IMR-90 (cell line): ENCODE results near the gene FBXL14. TPM values are rescaled to one million over a fixed set of nuclear protein-coding genes. Genes with fewer than 3 reads are reported as not detected.

Experiments used
- ATAC-seq: fragments of 200-7000 bp; cut with Tn5 transposase; 2 replicates; pipeline ENCODE4 v1.9.1; 2020; ENCODE audit warnings: low read depth, mild to moderate bottlenecking, moderate library complexity
- BruUV-seq: library from RNA; stranded (reverse); fragments of 400-500 nt; replicated peaks from 2 replicates; lab custom pipeline; 2021; lab: Mats Ljungman, UMichigan
- CTCF ChIA-PET: fragments of 300-600 bp; formaldehyde crosslinking; extraction: SDS; loops from one replicate; lab custom pipeline; 2021; ENCODE audit warnings: antibody characterized with exemption; lab: Yijun Ruan, JAX
- POLR2A ChIA-PET: fragments of 300-600 bp; sonication (Branson Sonifier 250); formaldehyde crosslinking; loops from one replicate; lab custom pipeline; 2022; ENCODE audit warnings: antibody characterized with exemption; ENCODE audit not compliant: unreplicated experiment; lab: Charles Lee
- DNase-seq: peaks from one replicate; pipeline ENCODE4 v3.0.0; 2013
- H2AFZ ChIP-seq: replicated peaks from 2 replicates; pipeline ENCODE3; 2013; ENCODE audit warnings: low read length, mild to moderate bottlenecking; ENCODE audit not compliant: poor library complexity
- H2AK5ac ChIP-seq: 2 replicates; pipeline ENCODE4 v1.6.1; 2013; ENCODE audit warnings: low read depth, low read length, inconsistent platforms
- H2AK9ac ChIP-seq: replicated peaks from 2 replicates; pipeline ENCODE3; 2013; ENCODE audit warnings: mild to moderate bottlenecking, low read depth, low read length, moderate library complexity; ENCODE audit not compliant: poor library complexity
- H2BK120ac ChIP-seq: 2 replicates; pipeline ENCODE4 v1.6.1; 2013; ENCODE audit warnings: low read depth, low read length, inconsistent platforms
- H2BK15ac ChIP-seq: 3 replicates; pipeline ENCODE4 v1.6.1; 2013; ENCODE audit warnings: low read depth, low read length, inconsistent platforms
- H2BK20ac ChIP-seq: 2 replicates; pipeline ENCODE4 v1.6.1; 2013; ENCODE audit warnings: low read depth, mild to moderate bottlenecking, inconsistent platforms, low read length, moderate library complexity
- H2BK5ac ChIP-seq: 2 replicates; pipeline ENCODE4 v1.6.1; 2013; ENCODE audit warnings: mild to moderate bottlenecking, low read depth, low read length, inconsistent platforms; ENCODE audit not compliant: poor library complexity, severe bottlenecking
- H3K14ac ChIP-seq: replicated peaks from 2 replicates; pipeline ENCODE4 v1.6.1; 2013; ENCODE audit warnings: low read depth, low read length, inconsistent platforms
- H3K18ac ChIP-seq: 2 replicates; pipeline ENCODE4 v1.6.1; 2013; ENCODE audit warnings: low read depth, low read length, control low read depth
- H3K23ac ChIP-seq: 2 replicates; pipeline ENCODE4 v1.6.1; 2013; ENCODE audit warnings: low read depth, low read length, inconsistent platforms
- H3K27ac ChIP-seq: 2 replicates; pipeline ENCODE4 v1.5.1; 2013; ENCODE audit warnings: mild to moderate bottlenecking, control low read depth, low read length; ENCODE audit not compliant: insufficient read depth
- H3K27me3 ChIP-seq: 2 replicates; pipeline ENCODE4 v1.6.1; 2013; ENCODE audit warnings: low read length; ENCODE audit not compliant: control insufficient read depth, insufficient read depth
- H3K36me3 ChIP-seq: 2 replicates; pipeline ENCODE4 v1.6.1; 2013; ENCODE audit warnings: low read length, mixed read lengths; ENCODE audit not compliant: control insufficient read depth, insufficient read depth
- H3K4ac ChIP-seq: 2 replicates; pipeline ENCODE4 v1.6.1; 2013; ENCODE audit warnings: low read depth, low read length, inconsistent platforms
- H3K4me1 ChIP-seq: 2 replicates; pipeline ENCODE4 v1.6.1; 2013; ENCODE audit warnings: low read length, mixed read lengths; ENCODE audit not compliant: control insufficient read depth, insufficient read depth
- H3K4me2 ChIP-seq: 2 replicates; pipeline ENCODE4 v1.6.1; 2013; ENCODE audit warnings: low read depth, mild to moderate bottlenecking, control low read depth, low read length, moderate library complexity
- H3K4me3 ChIP-seq: 2 replicates; pipeline ENCODE4 v1.5.1; 2013; ENCODE audit warnings: low read depth, mild to moderate bottlenecking, control low read depth, low read length, moderate library complexity; ENCODE audit not compliant: insufficient read depth
- H3K56ac ChIP-seq: 2 replicates; pipeline ENCODE4 v1.6.1; 2013; ENCODE audit warnings: low read length, inconsistent platforms; ENCODE audit not compliant: insufficient read depth; ENCODE audit errors: extremely low read depth
- H3K79me1 ChIP-seq, 2 experiments: 2 replicates each; pipeline ENCODE4 v1.6.1; 2013; ENCODE audit warnings: low read length in 2 of 2, inconsistent platforms in 1 of 2, low read depth in 1 of 2
- H3K9ac ChIP-seq: 2 replicates; pipeline ENCODE4 v1.6.1; 2013; ENCODE audit warnings: low read depth, low read length, control low read depth
- H3K9me1 ChIP-seq: 2 replicates; pipeline ENCODE4 v1.6.1; 2013; ENCODE audit warnings: low read length, inconsistent platforms; ENCODE audit not compliant: insufficient read depth
- H3K9me3 ChIP-seq: 2 replicates; pipeline ENCODE4 v1.6.1; 2013; ENCODE audit warnings: low read length; ENCODE audit not compliant: control insufficient read depth, insufficient read depth
- H4K20me1 ChIP-seq: 2 replicates; pipeline ENCODE4 v1.6.1; 2013; ENCODE audit warnings: low read length, inconsistent platforms; ENCODE audit not compliant: insufficient read depth
- H4K5ac ChIP-seq: 2 replicates; pipeline ENCODE4 v1.6.1; 2013; ENCODE audit warnings: mild to moderate bottlenecking, low read depth, low read length, control low read depth
- H4K8ac ChIP-seq, 2 experiments: 2 replicates each; pipeline ENCODE4 v1.6.1; 2013; ENCODE audit warnings: low read depth in 2 of 2, low read length in 2 of 2, control low read depth in 1 of 2, inconsistent platforms in 1 of 2
- H4K91ac ChIP-seq: 2 replicates; pipeline ENCODE4 v1.6.1; 2013; ENCODE audit warnings: low read depth, low read length, inconsistent platforms; ENCODE audit not compliant: insufficient read depth
- BHLHE40 ChIP-seq: fragments of 150-350 bp; IDR thresholded peaks from 2 replicates; pipeline ENCODE4 v1.6.1; 2016; ENCODE audit warnings: mild to moderate bottlenecking, low read depth, low read length
- CEBPB ChIP-seq: IDR thresholded peaks from 2 replicates; pipeline ENCODE4 v1.6.1; 2012; ENCODE audit warnings: low read depth, low read length, improper control_type of control experiment
- CHD1 ChIP-seq: IDR thresholded peaks from 2 replicates; pipeline ENCODE4 v1.6.1; 2012; ENCODE audit warnings: low read depth, low read length, improper control_type of control experiment
- FOS ChIP-seq: fragments of 150-350 bp; IDR thresholded peaks from 2 replicates; pipeline ENCODE4 v1.6.1; 2016; ENCODE audit warnings: low read depth, low read length
- MAFK ChIP-seq: IDR thresholded peaks from 2 replicates; pipeline ENCODE4 v1.6.1; 2012; ENCODE audit warnings: low read depth, low read length, improper control_type of control experiment
- MAZ ChIP-seq: IDR thresholded peaks from 2 replicates; pipeline ENCODE4 v1.6.1; 2012; ENCODE audit warnings: low read depth, mild to moderate bottlenecking, low read length, improper control_type of control experiment, moderate library complexity, borderline replicate concordance
- MXI1 ChIP-seq: IDR thresholded peaks from 2 replicates; pipeline ENCODE4 v1.6.1; 2012; ENCODE audit warnings: low read depth, mild to moderate bottlenecking, low read length, moderate library complexity, borderline replicate concordance
- NFE2L2 ChIP-seq: fragments of 150-350 bp; IDR thresholded peaks from 2 replicates; pipeline ENCODE4 v1.6.1; 2016; ENCODE audit warnings: low read depth, mild to moderate bottlenecking, low read length
- POLR2A ChIP-seq: IDR thresholded peaks from 2 replicates; pipeline ENCODE4 v1.6.1; 2012; ENCODE audit warnings: mild to moderate bottlenecking, low read depth, low read length
- RAD21 ChIP-seq: IDR thresholded peaks from 2 replicates; pipeline ENCODE4 v1.6.1; 2012; ENCODE audit warnings: low read length, improper control_type of control experiment
- RCOR1 ChIP-seq: IDR thresholded peaks from 2 replicates; pipeline ENCODE4 v1.6.1; 2012; ENCODE audit warnings: mild to moderate bottlenecking, low read length, improper control_type of control experiment; ENCODE audit not compliant: insufficient replicate concordance
- RFX5 ChIP-seq: IDR thresholded peaks from 2 replicates; pipeline ENCODE4 v1.8.0; 2012; ENCODE audit warnings: low read depth, mild to moderate bottlenecking, low read length, moderate library complexity
- SMC3 ChIP-seq: fragments of 150-350 bp; IDR thresholded peaks from 2 replicates; pipeline ENCODE4 v1.6.1; 2016; ENCODE audit warnings: low read depth, mild to moderate bottlenecking, antibody characterized with exemption, low read length, moderate library complexity
- WGBS, 2 experiments: methylation state at CpG; one replicate each; pipeline versions ENCODE4 v1.1.5 to v1.1.7; 2013; ENCODE audit warnings: missing lambda C conversion rate in 2 of 2; ENCODE audit not compliant: insufficient read length in 1 of 2; ENCODE audit errors: extremely low coverage in 2 of 2; 5-methylcytosine and 5-hydroxymethylcytosine counted together
- dilution Hi-C: fragments of 300-500 bp; cut with HindIII; formaldehyde crosslinking; loops from one replicate; pipeline ENCODE4 v1.14.3; 2018; ENCODE audit warnings: low sequenced_read_pairs; ENCODE audit not compliant: unreplicated experiment
- in situ Hi-C: fragments of 300-500 bp; cut with MboI; formaldehyde crosslinking; loops from 3 replicates; pipeline ENCODE4 v1.14.3; 2019; ENCODE audit warnings: low sequenced_read_pairs, inconsistent platforms, mixed read lengths
- intact Hi-C: fragments of 100-400 bp; cut with micrococcal nuclease; formaldehyde crosslinking; loops from 2 replicates; pipeline ENCODE4 v1.10.0; 2022
- polyA plus RNA-seq, 3 experiments: library from polyadenylated mRNA; depleted of rRNA; stranded (reverse); fragments of >200 nt; gene quantifications; 2 replicates each; pipeline ENCODE4 v1.2.3, GENCODE V29; 2012; ENCODE audit warnings: low replicate concordance in 1 of 3
- total RNA-seq: library from RNA; depleted of rRNA; stranded (reverse); fragments of >200 nt; gene quantifications from 2 replicates; pipeline ENCODE4 v1.2.3, GENCODE V29; 2012
- TF ChIP-seq, protein P1 (sequence below): fragments of 150-350 bp; IDR thresholded peaks from 2 replicates; pipeline ENCODE4 v1.6.1; 2016; ENCODE audit warnings: low read depth, mild to moderate bottlenecking, low read length, moderate library complexity, borderline replicate concordance
- TF ChIP-seq, protein P2 (sequence below): fragments of 150-350 bp; IDR thresholded peaks from 2 replicates; pipeline ENCODE4 v1.6.1; 2017; ENCODE audit warnings: mild to moderate bottlenecking, antibody characterized with exemption, low read length, low read depth

Gene FBXL14
- total and polyA plus RNA-seq, 2 of the 4 experiments (the other 2 are of a cell fraction), result 4.7 to 7.3 TPM

DNA sequence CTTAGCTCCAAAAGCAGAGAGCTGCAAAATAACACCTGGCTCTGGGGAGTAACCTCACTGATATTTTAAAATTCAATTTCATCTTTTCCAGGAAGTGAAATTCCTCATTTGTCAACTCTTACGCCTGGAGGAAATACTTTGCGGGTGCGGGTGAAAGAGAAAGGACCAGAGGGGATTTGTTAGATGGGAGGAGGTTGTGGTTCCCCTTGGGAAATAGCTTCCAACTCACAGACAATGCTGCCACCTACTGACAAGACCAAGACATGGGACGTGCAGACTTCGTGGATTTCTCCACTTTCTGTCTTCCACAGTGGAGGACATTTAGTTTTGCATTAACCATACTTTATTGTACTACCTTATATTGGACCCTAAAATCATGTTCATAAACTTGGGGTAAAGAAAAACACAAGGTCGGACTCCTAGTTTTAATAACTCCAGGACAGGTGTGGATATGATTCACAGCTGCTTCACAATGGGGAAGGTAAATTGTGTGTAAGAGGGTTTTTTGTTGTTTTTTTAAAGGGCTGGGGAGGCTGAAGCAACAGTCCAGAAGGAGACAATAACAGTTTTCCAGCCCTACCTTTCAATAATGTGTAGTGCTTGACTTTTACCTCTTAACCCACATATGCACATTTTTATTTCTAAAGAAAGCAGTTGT, 10.8 kb downstream of the FBXL14 start:
- H4K20me1 ChIP-seq, result peaks cover 17% of the 10 kb centered on the region; the same call in 1 of the 2 replicates
- H2BK120ac ChIP-seq, result no peak overlapping the region
- no peak overlapping the region for H3K18ac ChIP-seq
- H2BK20ac ChIP-seq, result no peak overlapping the region
- H3K9me3 ChIP-seq, result no peaks in the 10 kb centered on the region
- H3K4me2 ChIP-seq, result peak overlapping the region; percentile 52; the same call in 1 of the 2 replicates
- peaks cover 2% of the 10 kb centered on the region for H3K36me3 ChIP-seq
- DNase-seq (peak; percentile 93), ATAC-seq (peak; percentile 63)
- no CpG with 5 or more reads among the region's 6 CpGs for WGBS, 2 experiments
- peak overlapping the region; percentile 32 for H2BK5ac ChIP-seq
- peaks cover 12 to 75% of the 10 kb centered on the region in 2 experiments for H3K79me1 ChIP-seq
- H2AK9ac ChIP-seq, result no peak overlapping the region
- H3K23ac ChIP-seq, result no peak overlapping the region
- H4K5ac ChIP-seq, result no peak overlapping the region
- peak overlapping the region; percentile 69; the same call in 1 of the 2 replicates for H3K56ac ChIP-seq
- H2AK5ac ChIP-seq, result no peak overlapping the region
- CTCF ChIA-PET, result interaction anchor here (0.6 to 3.7 kb wide), 8 partner anchors 15 to 603 kb away, joined by 3 to 36 read pairs (median 4); no protein-coding TSS in a partner anchor
- peaks cover 16% of the 10 kb centered on the region for H3K4me1 ChIP-seq
- peaks cover 15% of the 10 kb centered on the region for H3K9me1 ChIP-seq
- POLR2A ChIA-PET, result no interaction called here
- BruUV-seq, result no TSS peak
- H3K4ac ChIP-seq, result no peak overlapping the region
- no peak overlapping the region for H4K8ac ChIP-seq
- dilution Hi-C loops, result no loop called here
- H3K27me3 ChIP-seq, result no peaks in the 10 kb centered on the region
- no peak overlapping the region for H3K14ac ChIP-seq
- H2BK15ac ChIP-seq, result no peak overlapping the region
- H3K27ac ChIP-seq, result no peak overlapping the region
- intact Hi-C loops, result loop anchor here (1.0 to 10.0 kb wide), 7 partner anchors 185 to 831 kb away; partner anchors contain the start of genes ERC1, RAD52 and WNK1
- in situ Hi-C loops, result loop anchor here (10.0 to 25.0 kb wide), 2 partner anchors 671 to 1009 kb away; no protein-coding TSS in a partner anchor
- H4K91ac ChIP-seq, result no peak overlapping the region
- no peak overlapping the region for H3K9ac ChIP-seq
- H2AFZ ChIP-seq, result peak overlapping the region; percentile 55
- no peak overlapping the region for H3K4me3 ChIP-seq
- TF ChIP-seq BHLHE40, result no peak
- TF ChIP-seq, protein P1, sequence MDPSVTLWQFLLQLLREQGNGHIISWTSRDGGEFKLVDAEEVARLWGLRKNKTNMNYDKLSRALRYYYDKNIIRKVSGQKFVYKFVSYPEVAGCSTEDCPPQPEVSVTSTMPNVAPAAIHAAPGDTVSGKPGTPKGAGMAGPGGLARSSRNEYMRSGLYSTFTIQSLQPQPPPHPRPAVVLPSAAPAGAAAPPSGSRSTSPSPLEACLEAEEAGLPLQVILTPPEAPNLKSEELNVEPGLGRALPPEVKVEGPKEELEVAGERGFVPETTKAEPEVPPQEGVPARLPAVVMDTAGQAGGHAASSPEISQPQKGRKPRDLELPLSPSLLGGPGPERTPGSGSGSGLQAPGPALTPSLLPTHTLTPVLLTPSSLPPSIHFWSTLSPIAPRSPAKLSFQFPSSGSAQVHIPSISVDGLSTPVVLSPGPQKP, result no peak
- TF ChIP-seq MXI1, result no peak
- peak; percentile 27; the same call in 1 of the 2 replicates for TF ChIP-seq POLR2A
- TF ChIP-seq RAD21, result peak; percentile 97
- TF ChIP-seq RCOR1, result no peak
- peak; percentile 94 for TF ChIP-seq SMC3
- TF ChIP-seq CHD1, result no peak
- no peak for TF ChIP-seq FOS
- TF ChIP-seq NFE2L2, result no peak
- no peak for TF ChIP-seq MAFK
- TF ChIP-seq, protein P2, sequence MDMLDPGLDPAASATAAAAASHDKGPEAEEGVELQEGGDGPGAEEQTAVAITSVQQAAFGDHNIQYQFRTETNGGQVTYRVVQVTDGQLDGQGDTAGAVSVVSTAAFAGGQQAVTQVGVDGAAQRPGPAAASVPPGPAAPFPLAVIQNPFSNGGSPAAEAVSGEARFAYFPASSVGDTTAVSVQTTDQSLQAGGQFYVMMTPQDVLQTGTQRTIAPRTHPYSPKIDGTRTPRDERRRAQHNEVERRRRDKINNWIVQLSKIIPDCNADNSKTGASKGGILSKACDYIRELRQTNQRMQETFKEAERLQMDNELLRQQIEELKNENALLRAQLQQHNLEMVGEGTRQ, result no peak
- 0 out of 2 replicates have a peak, but pooled peaks have one; percentile 8 for TF ChIP-seq MAZ
- TF ChIP-seq CEBPB, result peak; percentile 73
- TF ChIP-seq RFX5, result no peak
